ENCODE results near the gene TMEM106C. TPM values are rescaled to one million over a fixed set of nuclear protein-coding genes. Genes with fewer than 3 reads are reported as not detected.

Gene TMEM106C
- total and polyA plus RNA-seq, 2 of the 4 experiments (the other 2 are of a cell fraction), result 72.1 to 74.6 TPM

GRCh38 chr12:47991106-47992061, 28.0 kb downstream of the TMEM106C start:
- no peaks in the 10 kb centered on the region for H3K9me3 ChIP-seq (ENCODE audit: control insufficient read depth, insufficient read depth, low read length)
- no peak overlapping the region for H3K9ac ChIP-seq (ENCODE audit: low read depth, low read length)
- no peak overlapping the region for H2BK15ac ChIP-seq (ENCODE audit: low read depth, low read length)
- no peak overlapping the region for H3K14ac ChIP-seq (replicated peaks; ENCODE audit: low read depth, low read length)
- H3K4me2 ChIP-seq (ENCODE audit: low read depth, low read length), result no peak overlapping the region
- H2BK5ac ChIP-seq (ENCODE audit: low read depth, low read length, poor library complexity, severe bottlenecking), result no peak overlapping the region
- H2BK120ac ChIP-seq (ENCODE audit: low read depth, low read length), result no peak overlapping the region
- peaks cover 56% of the 10 kb centered on the region for H3K27me3 ChIP-seq (ENCODE audit: control insufficient read depth, insufficient read depth, low read length)
- H4K20me1 ChIP-seq (ENCODE audit: insufficient read depth, low read length), result no peaks in the 10 kb centered on the region
- H3K23ac ChIP-seq (ENCODE audit: low read depth, low read length), result no peak overlapping the region
- H3K4ac ChIP-seq (ENCODE audit: low read depth, low read length), result no peak overlapping the region
- H4K5ac ChIP-seq (ENCODE audit: low read depth, low read length), result no peak overlapping the region
- in situ Hi-C loops (cut with MboI; ENCODE audit: low sequenced_read_pairs) (no loop called here), dilution Hi-C loops (cut with HindIII; ENCODE audit: low sequenced_read_pairs, unreplicated experiment) (no loop called here), intact Hi-C loops (cut with micrococcal nuclease) (no loop called here)
- no peak overlapping the region for H2AFZ ChIP-seq (replicated peaks; ENCODE audit: low read length, poor library complexity)
- H4K8ac ChIP-seq (ENCODE audit: low read depth in 2 of 2, low read length in 2 of 2), result no peak overlapping the region
- no peak overlapping the region for H3K18ac ChIP-seq (ENCODE audit: low read depth, low read length)
- H3K56ac ChIP-seq (ENCODE audit: extremely low read depth, insufficient read depth, low read length), result no peak overlapping the region
- DNase-seq, result no peak
- WGBS, 2 experiments (ENCODE audit: extremely low coverage in 2 of 2, insufficient read length in 1 of 2), result 49% methylated on average over 5 of the region's 13 CpGs; no CpG with 5 or more reads in 1 of the 2 experiments
- H3K4me1 ChIP-seq (ENCODE audit: control insufficient read depth, insufficient read depth, low read length), result no peaks in the 10 kb centered on the region; the same call in 1 of the 2 replicates
- no peak overlapping the region for H2BK20ac ChIP-seq (ENCODE audit: low read depth, low read length)
- H4K91ac ChIP-seq (ENCODE audit: insufficient read depth, low read depth, low read length), result no peak overlapping the region
- H3K9me1 ChIP-seq (ENCODE audit: insufficient read depth, low read length), result no peaks in the 10 kb centered on the region
- CTCF ChIA-PET, result interaction anchor here (0.5 to 0.9 kb wide), 3 partner anchors 10 to 94 kb away, joined by 3 to 4 read pairs (median 3); no protein-coding TSS in a partner anchor
- no peak overlapping the region for H2AK5ac ChIP-seq (ENCODE audit: low read depth, low read length)
- no peak overlapping the region for H2AK9ac ChIP-seq (replicated peaks; ENCODE audit: low read depth, low read length, poor library complexity)
- 0 out of 2 replicates have a peak, but pooled peaks have one; percentile 8 for ATAC-seq (ENCODE audit: low read depth)
- BruUV-seq (replicated peaks), result no TSS peak
- POLR2A ChIA-PET (ENCODE audit: unreplicated experiment), result no interaction called here
- no peak overlapping the region for H3K27ac ChIP-seq (ENCODE audit: insufficient read depth, low read length)
- no peaks in the 10 kb centered on the region for H3K36me3 ChIP-seq (ENCODE audit: control insufficient read depth, insufficient read depth, low read length)
- no peak overlapping the region for H3K4me3 ChIP-seq (ENCODE audit: insufficient read depth, low read depth, low read length)
- no peaks in the 10 kb centered on the region for H3K79me1 ChIP-seq (ENCODE audit: low read depth in 1 of 2, low read length in 2 of 2)
- TF ChIP-seq MAFK (IDR thresholded peaks at IDR 0.05; ENCODE audit: low read depth, low read length) (no peak), MAZ (IDR thresholded peaks at IDR 0.05; ENCODE audit: borderline replicate concordance, low read depth, low read length) (no peak), RFX5 (IDR thresholded peaks at IDR 0.05; ENCODE audit: low read depth, low read length) (no peak), NFE2L2 (IDR thresholded peaks at IDR 0.05; ENCODE audit: low read depth, low read length) (no peak), ELK1 (IDR thresholded peaks at IDR 0.05; ENCODE audit: borderline replicate concordance, low read depth, low read length) (no peak), POLR2A (IDR thresholded peaks at IDR 0.05; ENCODE audit: low read depth, low read length) (no peak), FOS (IDR thresholded peaks at IDR 0.05; ENCODE audit: low read depth, low read length) (no peak), RCOR1 (IDR thresholded peaks at IDR 0.05; ENCODE audit: insufficient replicate concordance, low read length) (no peak), CEBPB (IDR thresholded peaks at IDR 0.05; ENCODE audit: low read depth, low read length) (no peak), BHLHE40 (IDR thresholded peaks at IDR 0.05; ENCODE audit: low read depth, low read length) (no peak), SMC3 (IDR thresholded peaks at IDR 0.05; ENCODE audit: low read depth, low read length) (no peak), USF2 (IDR thresholded peaks at IDR 0.05; ENCODE audit: low read depth, low read length) (no peak), CTCF (conservative IDR thresholded peaks at IDR 0.05; ENCODE audit: low read depth, low read length) (no peak), CHD1 (IDR thresholded peaks at IDR 0.05; ENCODE audit: low read depth, low read length) (no peak)

All from IMR-90 (cell line).